ENCODE data around the gene SLAMF1.

GRCh38 chr1:160629286-160630210 lies 17.3 kb downstream of the SLAMF1 start:
- TF ChIP-seq, protein P1, sequence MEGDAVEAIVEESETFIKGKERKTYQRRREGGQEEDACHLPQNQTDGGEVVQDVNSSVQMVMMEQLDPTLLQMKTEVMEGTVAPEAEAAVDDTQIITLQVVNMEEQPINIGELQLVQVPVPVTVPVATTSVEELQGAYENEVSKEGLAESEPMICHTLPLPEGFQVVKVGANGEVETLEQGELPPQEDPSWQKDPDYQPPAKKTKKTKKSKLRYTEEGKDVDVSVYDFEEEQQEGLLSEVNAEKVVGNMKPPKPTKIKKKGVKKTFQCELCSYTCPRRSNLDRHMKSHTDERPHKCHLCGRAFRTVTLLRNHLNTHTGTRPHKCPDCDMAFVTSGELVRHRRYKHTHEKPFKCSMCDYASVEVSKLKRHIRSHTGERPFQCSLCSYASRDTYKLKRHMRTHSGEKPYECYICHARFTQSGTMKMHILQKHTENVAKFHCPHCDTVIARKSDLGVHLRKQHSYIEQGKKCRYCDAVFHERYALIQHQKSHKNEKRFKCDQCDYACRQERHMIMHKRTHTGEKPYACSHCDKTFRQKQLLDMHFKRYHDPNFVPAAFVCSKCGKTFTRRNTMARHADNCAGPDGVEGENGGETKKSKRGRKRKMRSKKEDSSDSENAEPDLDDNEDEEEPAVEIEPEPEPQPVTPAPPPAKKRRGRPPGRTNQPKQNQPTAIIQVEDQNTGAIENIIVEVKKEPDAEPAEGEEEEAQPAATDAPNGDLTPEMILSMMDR (IDR thresholded peaks at IDR 0.05), result no peak
- TF ChIP-seq POLR2A (IDR thresholded peaks at IDR 0.05), result no peak
- no peak for TF ChIP-seq POLR2AphosphoS5 (IDR thresholded peaks at IDR 0.05)
- TF ChIP-seq EP300 (IDR thresholded peaks at IDR 0.05), result no peak

Data from upper lobe of left lung (tissue), 4 donors.